Measurements from ENCODE around the gene PEX14.

The PEX14 gene

DNA sequence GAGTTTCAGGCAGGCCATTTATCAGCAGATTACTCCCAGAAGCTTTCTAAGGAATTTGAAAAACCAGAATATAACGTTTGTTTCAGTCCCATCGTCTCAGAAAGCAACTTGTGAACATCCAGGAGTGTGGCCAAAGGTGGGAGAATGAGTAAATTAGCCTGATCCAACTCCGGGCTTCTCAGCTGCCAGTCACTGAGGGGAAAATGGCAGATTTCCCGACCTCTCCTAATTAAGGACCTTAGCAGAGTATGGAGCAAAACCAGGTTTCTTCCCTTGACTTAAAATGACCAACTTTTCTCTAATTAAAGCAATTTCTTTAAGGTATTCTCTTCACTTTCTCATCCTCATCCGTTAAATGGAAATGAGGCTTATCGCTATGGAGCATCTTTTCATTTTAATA is 23.9 kb upstream of the PEX14 start:
- WGBS: 65% methylated on average over 4 of the region's 6 CpGs
- no peak overlapping the region for H3K27ac ChIP-seq (ENCODE audit: low read length, poor library complexity, severe bottlenecking)
- H3K18ac ChIP-seq (ENCODE audit: low read depth in 1 of 2, low read length in 2 of 2): no peak overlapping the region
- H3K4ac ChIP-seq (ENCODE audit: low read depth in 1 of 2, low read length in 2 of 2): no peak overlapping the region
- H2BK5ac ChIP-seq (ENCODE audit: low read depth, low read length, poor library complexity, severe bottlenecking): no peak overlapping the region
- H2AK5ac ChIP-seq (ENCODE audit: low read length, severe bottlenecking): no peak overlapping the region
- H2BK120ac ChIP-seq (ENCODE audit: low read depth, low read length): no peak overlapping the region
- H3K79me1 ChIP-seq (replicated peaks; ENCODE audit: low read length, poor library complexity, severe bottlenecking): no peaks in the 10 kb centered on the region
- no peak overlapping the region for H2BK15ac ChIP-seq (ENCODE audit: low read depth, poor library complexity, severe bottlenecking)
- no peak overlapping the region for H4K8ac ChIP-seq (ENCODE audit: low read length)
- peaks cover 2% of the 10 kb centered on the region for H3K4me1 ChIP-seq (ENCODE audit: control insufficient read depth, insufficient read depth, low read depth, low read length)
- H4K91ac ChIP-seq (ENCODE audit: low read length): no peak overlapping the region
- no peak overlapping the region for H2BK12ac ChIP-seq (ENCODE audit: low read length in 2 of 2)
- H3K27me3 ChIP-seq (ENCODE audit: control insufficient read depth in 1 of 2, insufficient read depth in 1 of 2, low read length in 2 of 2): no peaks in the 10 kb centered on the region
- H3K4me3 ChIP-seq (ENCODE audit: insufficient read depth in 1 of 2, low read depth in 1 of 2, low read length in 2 of 2): peak overlapping the region in 1 of 2 experiments; percentile 65
- H3K9me3 ChIP-seq (ENCODE audit: control insufficient read depth, low read length): no peaks in the 10 kb centered on the region
- peak overlapping the region; percentile 86 for H3K9ac ChIP-seq (ENCODE audit: low read length)
- peaks cover 3% of the 10 kb centered on the region in 2 experiments for H3K36me3 ChIP-seq (ENCODE audit: control insufficient read depth in 1 of 2, insufficient read depth in 2 of 2, low read depth in 1 of 2, low read length in 2 of 2)
- H2AFZ ChIP-seq (ENCODE audit: low read depth, low read length): no peak overlapping the region
- no peak overlapping the region for H3K23ac ChIP-seq (ENCODE audit: low read length in 2 of 2)
- DNase-seq: no peak
- H3K14ac ChIP-seq (ENCODE audit: low read length in 2 of 2): no peak overlapping the region
- H3K4me2 ChIP-seq (ENCODE audit: low read length, poor library complexity, severe bottlenecking): peak overlapping the region; percentile 91

DNA sequence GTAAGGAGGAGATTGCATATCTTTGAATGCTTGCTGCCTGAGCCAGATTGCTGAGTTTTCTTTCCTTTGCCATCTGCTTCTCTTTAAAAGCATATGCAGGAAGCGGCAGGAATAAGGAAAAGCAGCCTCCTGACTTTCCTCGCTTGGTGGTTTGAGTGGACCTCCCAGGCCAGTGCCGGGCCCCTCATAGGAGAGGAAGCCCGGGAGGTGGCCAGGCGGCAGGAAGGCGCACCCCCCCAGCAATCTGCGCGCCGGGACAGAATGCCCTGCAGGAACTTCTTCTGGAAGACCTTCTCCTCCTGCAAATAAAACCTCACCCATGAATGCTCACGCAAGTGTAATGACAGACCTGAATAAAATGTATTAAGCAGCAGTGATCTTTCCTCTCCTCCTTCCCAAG is 23.5 kb upstream of the PEX14 start:
- Histone ChIP-seq H3K27ac (ENCODE audit: low read length, poor library complexity, severe bottlenecking) (no peak overlapping the region), H3K36me3 (ENCODE audit: control insufficient read depth in 1 of 2, insufficient read depth in 2 of 2, low read depth in 1 of 2, low read length in 2 of 2) (peaks cover 0 to 3% of the 10 kb centered on the region in 2 experiments), H3K9ac (ENCODE audit: low read length) (peak overlapping the region; percentile 86), H2BK12ac (ENCODE audit: low read length in 2 of 2) (no peak overlapping the region), H3K4me3 (ENCODE audit: insufficient read depth in 1 of 2, low read depth in 1 of 2, low read length in 2 of 2) (peak overlapping the region in 1 of 2 experiments; percentile 65), H3K4ac (ENCODE audit: low read depth in 1 of 2, low read length in 2 of 2) (no peak overlapping the region), H2BK15ac (ENCODE audit: low read depth, poor library complexity, severe bottlenecking) (no peak overlapping the region), H3K18ac (ENCODE audit: low read depth in 1 of 2, low read length in 2 of 2) (peak overlapping the region in 1 of 2 experiments; percentile 28), H4K8ac (ENCODE audit: low read length) (no peak overlapping the region), H3K14ac (ENCODE audit: low read length in 2 of 2) (no peak overlapping the region), H3K23ac (ENCODE audit: low read length in 2 of 2) (no peak overlapping the region), H3K79me1 (replicated peaks; ENCODE audit: low read length, poor library complexity, severe bottlenecking) (no peaks in the 10 kb centered on the region), H2BK120ac (ENCODE audit: low read depth, low read length) (no peak overlapping the region), H3K9me3 (ENCODE audit: control insufficient read depth, low read length) (no peaks in the 10 kb centered on the region), H2AFZ (ENCODE audit: low read depth, low read length) (no peak overlapping the region), H2AK5ac (ENCODE audit: low read length, severe bottlenecking) (no peak overlapping the region), H4K91ac (ENCODE audit: low read length) (no peak overlapping the region), H2BK5ac (ENCODE audit: low read depth, low read length, poor library complexity, severe bottlenecking) (no peak overlapping the region), H3K27me3 (ENCODE audit: control insufficient read depth in 1 of 2, insufficient read depth in 1 of 2, low read length in 2 of 2) (no peaks in the 10 kb centered on the region), H3K4me1 (ENCODE audit: control insufficient read depth, insufficient read depth, low read depth, low read length) (peaks cover 2% of the 10 kb centered on the region), H3K4me2 (ENCODE audit: low read length, poor library complexity, severe bottlenecking) (peak overlapping the region; percentile 91)
- WGBS: 9% methylated on average over 5 of the region's 10 CpGs
- DNase-seq: no peak

DNA sequence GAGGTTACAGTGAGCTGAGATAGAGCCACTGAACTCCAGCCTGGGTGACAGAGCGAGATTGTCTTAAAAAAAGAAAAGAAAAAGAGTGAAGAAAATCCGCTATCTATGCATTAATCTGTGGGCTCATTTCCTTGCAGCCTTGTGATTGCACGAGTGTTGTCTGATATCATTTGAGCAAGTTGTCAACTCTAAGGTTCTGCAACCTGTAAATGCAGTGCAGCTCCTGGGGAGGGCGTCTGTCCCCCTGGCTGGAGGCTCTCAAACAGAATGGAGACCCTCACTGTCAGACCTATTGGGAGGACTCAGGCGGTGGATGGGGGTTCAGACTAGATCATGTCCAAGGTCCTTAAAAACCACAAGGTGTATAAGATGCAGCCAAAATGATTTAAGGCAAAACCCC is 18.7 kb upstream of the PEX14 start:
- H2AK5ac ChIP-seq (ENCODE audit: low read length, severe bottlenecking): peak overlapping the region; percentile 86
- H3K23ac ChIP-seq (ENCODE audit: low read length in 2 of 2): no peak overlapping the region
- no peak overlapping the region for H3K4me2 ChIP-seq (ENCODE audit: low read length, poor library complexity, severe bottlenecking)
- H2AFZ ChIP-seq (ENCODE audit: low read depth, low read length): no peak overlapping the region
- no peaks in the 10 kb centered on the region for H3K79me1 ChIP-seq (replicated peaks; ENCODE audit: low read length, poor library complexity, severe bottlenecking)
- no peak overlapping the region for H3K4ac ChIP-seq (ENCODE audit: low read depth in 1 of 2, low read length in 2 of 2)
- H2BK120ac ChIP-seq (ENCODE audit: low read depth, low read length): no peak overlapping the region
- peaks cover 6 to 7% of the 10 kb centered on the region in 2 experiments for H3K36me3 ChIP-seq (ENCODE audit: control insufficient read depth in 1 of 2, insufficient read depth in 2 of 2, low read depth in 1 of 2, low read length in 2 of 2)
- DNase-seq: no peak
- no peak overlapping the region for H3K27ac ChIP-seq (ENCODE audit: low read length, poor library complexity, severe bottlenecking)
- no peaks in the 10 kb centered on the region for H3K9me3 ChIP-seq (ENCODE audit: control insufficient read depth, low read length)
- no peak overlapping the region for H2BK12ac ChIP-seq (ENCODE audit: low read length in 2 of 2)
- H3K4me1 ChIP-seq (ENCODE audit: control insufficient read depth, insufficient read depth, low read depth, low read length): peaks cover 9% of the 10 kb centered on the region
- H3K18ac ChIP-seq (ENCODE audit: low read depth in 1 of 2, low read length in 2 of 2): no peak overlapping the region
- H3K14ac ChIP-seq (ENCODE audit: low read length in 2 of 2): no peak overlapping the region
- H4K91ac ChIP-seq (ENCODE audit: low read length): no peak overlapping the region
- 80% methylated on average over 4 of the region's 5 CpGs for WGBS
- no peaks in the 10 kb centered on the region for H3K27me3 ChIP-seq (ENCODE audit: control insufficient read depth in 1 of 2, insufficient read depth in 1 of 2, low read length in 2 of 2)
- H2BK5ac ChIP-seq (ENCODE audit: low read depth, low read length, poor library complexity, severe bottlenecking): no peak overlapping the region
- no peak overlapping the region for H3K9ac ChIP-seq (ENCODE audit: low read length)
- H3K4me3 ChIP-seq (ENCODE audit: insufficient read depth in 1 of 2, low read depth in 1 of 2, low read length in 2 of 2): no peak overlapping the region
- peak overlapping the region; percentile 82 for H4K8ac ChIP-seq (ENCODE audit: low read length)
- H2BK15ac ChIP-seq (ENCODE audit: low read depth, poor library complexity, severe bottlenecking): no peak overlapping the region

DNA sequence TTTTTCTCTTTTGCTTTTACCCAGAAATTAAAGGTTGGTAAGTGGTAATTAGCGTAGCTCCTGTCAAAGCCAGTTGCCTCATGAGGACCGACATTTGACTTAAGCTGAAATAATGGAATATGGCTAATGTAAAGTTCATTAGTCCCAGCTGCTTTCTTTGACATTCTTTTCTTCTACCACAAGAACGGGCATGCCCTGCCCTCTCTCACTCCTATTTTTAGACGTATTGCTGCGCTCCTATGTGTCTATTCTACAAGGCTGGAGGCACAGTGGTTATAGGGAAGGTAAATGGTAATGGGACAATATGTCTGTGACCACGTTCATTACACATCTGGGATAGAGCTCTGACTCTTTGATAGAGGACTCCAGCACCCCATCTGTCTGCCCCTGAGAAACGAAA is 18.1 kb upstream of the PEX14 start:
- Histone ChIP-seq H2AK5ac (ENCODE audit: low read length, severe bottlenecking) (no peak overlapping the region), H3K4me3 (ENCODE audit: insufficient read depth in 1 of 2, low read depth in 1 of 2, low read length in 2 of 2) (no peak overlapping the region), H3K79me1 (replicated peaks; ENCODE audit: low read length, poor library complexity, severe bottlenecking) (peaks cover 3% of the 10 kb centered on the region), H3K27me3 (ENCODE audit: control insufficient read depth in 1 of 2, insufficient read depth in 1 of 2, low read length in 2 of 2) (no peaks in the 10 kb centered on the region), H2BK5ac (ENCODE audit: low read depth, low read length, poor library complexity, severe bottlenecking) (no peak overlapping the region), H2BK15ac (ENCODE audit: low read depth, poor library complexity, severe bottlenecking) (no peak overlapping the region), H2BK12ac (ENCODE audit: low read length in 2 of 2) (no peak overlapping the region), H4K8ac (ENCODE audit: low read length) (no peak overlapping the region), H4K91ac (ENCODE audit: low read length) (no peak overlapping the region), H3K23ac (ENCODE audit: low read length in 2 of 2) (no peak overlapping the region), H3K9me3 (ENCODE audit: control insufficient read depth, low read length) (no peaks in the 10 kb centered on the region), H3K4me1 (ENCODE audit: control insufficient read depth, insufficient read depth, low read depth, low read length) (peaks cover 7% of the 10 kb centered on the region), H3K14ac (ENCODE audit: low read length in 2 of 2) (no peak overlapping the region), H3K18ac (ENCODE audit: low read depth in 1 of 2, low read length in 2 of 2) (no peak overlapping the region), H2BK120ac (ENCODE audit: low read depth, low read length) (no peak overlapping the region), H3K27ac (ENCODE audit: low read length, poor library complexity, severe bottlenecking) (no peak overlapping the region), H2AFZ (ENCODE audit: low read depth, low read length) (no peak overlapping the region), H3K4me2 (ENCODE audit: low read length, poor library complexity, severe bottlenecking) (no peak overlapping the region), H3K36me3 (ENCODE audit: control insufficient read depth in 1 of 2, insufficient read depth in 2 of 2, low read depth in 1 of 2, low read length in 2 of 2) (peaks cover 12 to 13% of the 10 kb centered on the region in 2 experiments), H3K4ac (ENCODE audit: low read depth in 1 of 2, low read length in 2 of 2) (no peak overlapping the region), H3K9ac (ENCODE audit: low read length) (no peak overlapping the region)
- no peak for DNase-seq
- 98% methylated on average over 4 of the region's 7 CpGs for whole genome bisulfite sequencing

All from mesenchymal stem cell (in vitro differentiated cells and primary cell).